Stimulated activated naive CD4-positive, alpha-beta T cell treated with Interleukin-2 at 50 U/mL for 16 hours (primary cell): Measurements from ENCODE around the gene CLPSL2.

Experiments used
- DNase-seq: peaks from one replicate; lab custom pipeline; 2025; lab: John Stamatoyannopoulos, UW

CLPSL2 gene

GRCh38 chr6:35787266-35788218 is 11.1 kb downstream of the CLPSL2 start:
- DNase-seq, result no peak

- DNase-seq, result no peak
Measured at GRCh38 chr6:35788423-35788982, 12.1 kb downstream of the CLPSL2 start.

GRCh38 chr6:35790683-35791082 is 14.3 kb downstream of the CLPSL2 start:
- no peak for DNase-seq

GRCh38 chr6:35794536-35795452 is 18.4 kb downstream of the CLPSL2 start:
- no peak for DNase-seq

GRCh38 chr6:35795453-35796071 is 19.2 kb downstream of the CLPSL2 start:
- DNase-seq, result no peak

GRCh38 chr6:35796236-35796635 is 19.8 kb downstream of the CLPSL2 start:
- no peak for DNase-seq

- no peak for DNase-seq
Measured at GRCh38 chr6:35797837-35798526, 21.6 kb downstream of the CLPSL2 start.

GRCh38 chr6:35798706-35799105 is 22.3 kb downstream of the CLPSL2 start:
- DNase-seq, result no peak

- DNase-seq, result no peak
Measured at GRCh38 chr6:35801148-35801547, 24.8 kb downstream of the CLPSL2 start.

GRCh38 chr6:35804996-35805736 is 28.8 kb downstream of the CLPSL2 start, which contains the start of gene LHFPL5:
LHFPL5 (plus strand) TSS chr6:35805352; CDS start chr6:35805671, 319 bp downstream.
- no peak for DNase-seq

GRCh38 chr6:35808688-35809087 is 32.3 kb downstream of the CLPSL2 start:
- no peak for DNase-seq

- DNase-seq, result no peak
Measured at GRCh38 chr6:35809809-35810208, 33.4 kb downstream of the CLPSL2 start.

- DNase-seq, result no peak
Measured at GRCh38 chr6:35810971-35811698, 34.7 kb downstream of the CLPSL2 start.

GRCh38 chr6:35811699-35811995 is 35.2 kb downstream of the CLPSL2 start:
- DNase-seq, result no peak

GRCh38 chr6:35817515-35817914 is 41.1 kb downstream of the CLPSL2 start:
- DNase-seq, result no peak

GRCh38 chr6:35823601-35824000 is 47.2 kb downstream of the CLPSL2 start:
- no peak for DNase-seq

- DNase-seq, result no peak
Measured at GRCh38 chr6:35824552-35825192, 48.3 kb downstream of the CLPSL2 start.
